Keratinocyte (primary cell): ENCODE measurements around the gene PTPN21. TPM values are rescaled to one million over a fixed set of nuclear protein-coding genes. Genes with fewer than 3 reads are reported as not detected.

Experiments
- DNase-seq: peaks from one replicate; pipeline ENCODE4 v3.0.0-alpha.2; 2011; ENCODE audit warnings: low read depth, missing footprints, low spot score
- FAIRE-seq: peaks from 2 replicates; lab custom pipeline; 2011; peaks lifted over from hg19 to GRCh38; lab: Jason Lieb, UNC
- H2AFZ ChIP-seq: 2 replicates; pipeline ENCODE4 v1.6.0; 2012; ENCODE audit warnings: low read length, control low read depth, inconsistent platforms; ENCODE audit not compliant: control insufficient read depth
- H3K27ac ChIP-seq: 2 replicates; pipeline ENCODE4 v1.5.1; 2011; ENCODE audit warnings: low read length; ENCODE audit not compliant: control insufficient read depth, insufficient read depth
- H3K27me3 ChIP-seq: 3 replicates; pipeline ENCODE4 v1.6.0; 2011; ENCODE audit warnings: low read length; ENCODE audit not compliant: control insufficient read depth, insufficient read depth; ENCODE audit errors: extremely low read depth
- H3K36me3 ChIP-seq, 2 experiments: 2 replicates in 1 of 2; 3 replicates in 1 of 2; pipeline ENCODE4 v1.5.1; 2011; ENCODE audit warnings: low read length in 2 of 2, mild to moderate bottlenecking in 1 of 2; ENCODE audit not compliant: control insufficient read depth in 2 of 2, insufficient read depth in 2 of 2; ENCODE audit errors: extremely low read depth in 1 of 2
- H3K4me1 ChIP-seq: 3 replicates; pipeline ENCODE4 v1.5.1; 2011; ENCODE audit warnings: low read length; ENCODE audit not compliant: control insufficient read depth, insufficient read depth; ENCODE audit errors: extremely low read depth
- H3K4me2 ChIP-seq: 3 replicates; pipeline ENCODE4 v1.6.0; 2011; ENCODE audit warnings: low read depth, low read length; ENCODE audit not compliant: control insufficient read depth, insufficient read depth; ENCODE audit errors: extremely low read depth
- H3K4me3 ChIP-seq, 3 experiments: fragments of 200-600 bp in 1 of 3; sonication (generic) in 1 of 3; 2 replicates in 2 of 3; 3 replicates in 1 of 3; pipeline ENCODE4 v1.5.1; 2011 to 2016; ENCODE audit warnings: low read length in 3 of 3, mild to moderate bottlenecking in 3 of 3, control low read depth in 2 of 3, inconsistent platforms in 1 of 3, low read depth in 1 of 3, mixed read lengths in 1 of 3, mixed run types in 1 of 3, moderate library complexity in 1 of 3; ENCODE audit not compliant: control insufficient read depth in 2 of 3, insufficient read depth in 2 of 3; ENCODE audit errors: extremely low read depth in 1 of 3
- H3K79me2 ChIP-seq: 2 replicates; pipeline ENCODE4 v1.6.0; 2012; ENCODE audit warnings: low read length; ENCODE audit not compliant: control insufficient read depth, insufficient read depth
- H3K9ac ChIP-seq: 3 replicates; pipeline ENCODE4 v1.6.0; 2011; ENCODE audit warnings: low read length; ENCODE audit not compliant: control insufficient read depth, insufficient read depth; ENCODE audit errors: extremely low read depth
- H3K9me1 ChIP-seq: 3 replicates; pipeline ENCODE4 v1.6.0; 2011; ENCODE audit warnings: low read length; ENCODE audit not compliant: control insufficient read depth, insufficient read depth; ENCODE audit errors: extremely low read depth
- H3K9me3 ChIP-seq: 2 replicates; pipeline ENCODE4 v1.5.1; 2012; ENCODE audit warnings: low read depth, low read length; ENCODE audit not compliant: control insufficient read depth
- H4K20me1 ChIP-seq: 3 replicates; pipeline ENCODE4 v1.6.0; 2011; ENCODE audit warnings: low read length; ENCODE audit not compliant: control insufficient read depth, insufficient read depth; ENCODE audit errors: extremely low read depth
- EZH2 ChIP-seq: IDR thresholded peaks from one replicate; pipeline ENCODE4 v1.6.1; 2012; ENCODE audit warnings: inconsistent platforms, mild to moderate bottlenecking, low read length, moderate library complexity
- dilution Hi-C: fragments of 300-500 bp; cut with MboI; formaldehyde crosslinking; loops from one replicate; pipeline ENCODE4 v1.7.0; 2020; ENCODE audit warnings: low sequenced_read_pairs; ENCODE audit not compliant: extremely low pct_ligation_motif_present
- polyA plus RNA-seq, 5 experiments: library from polyadenylated mRNA; depleted of rRNA in 3 of 5; stranded (reverse) in 3 of 5; stranded (forward) in 1 of 5; unstranded in 1 of 5; fragments of >200 nt; gene quantifications; 1 replicate in 1 of 5; 2 replicates in 3 of 5; 3 replicates in 1 of 5; pipeline versions ENCODE4 v1.2.1 to v1.2.3, GENCODE V29; 2011 to 2012; ENCODE audit warnings: missing spikeins in 2 of 5, low read depth in 1 of 5, low replicate concordance in 1 of 5
- TF ChIP-seq, protein P1 (sequence below), 3 experiments: IDR thresholded peaks in 1 of 3; conservative IDR thresholded peaks in 1 of 3; optimal IDR thresholded peaks in 1 of 3; 2 replicates in 2 of 3; 3 replicates in 1 of 3; pipeline versions ENCODE3 to v1.5.1; 2011; ENCODE audit warnings: low read length in 3 of 3, mild to moderate bottlenecking in 3 of 3, moderate library complexity in 2 of 3, control low read depth in 1 of 3, inconsistent platforms in 1 of 3; ENCODE audit not compliant: insufficient read depth in 2 of 3; ENCODE audit errors: extremely low read depth in 1 of 3

PTPN21 gene
- polyA plus RNA-seq, 1 donor (not counting 4 experiments of a cell fraction or from before 2014, with no cell fraction given) = 7.4 TPM

- dilution Hi-C loops = no loop called here
- Histone ChIP-seq H3K4me3 (peak overlapping the region; percentile 68 to 94 (median 77)), H3K27ac (peak overlapping the region; percentile 64), H3K36me3 (peaks cover 0 to 6% of the 10 kb centered on the region in 2 experiments), H4K20me1 (no peaks in the 10 kb centered on the region), H2AFZ (peak overlapping the region; percentile 80), H3K4me1 (peaks cover 18% of the 10 kb centered on the region), H3K79me2 (peaks cover 25% of the 10 kb centered on the region), H3K27me3 (no peaks in the 10 kb centered on the region), H3K9ac (peak overlapping the region; percentile 87), H3K4me2 (peak overlapping the region; percentile 92), H3K9me1 (no peaks in the 10 kb centered on the region), H3K9me3 (no peaks in the 10 kb centered on the region)
- no peak for DNase-seq
- no peak for TF ChIP-seq EZH2
- TF ChIP-seq, protein P1, sequence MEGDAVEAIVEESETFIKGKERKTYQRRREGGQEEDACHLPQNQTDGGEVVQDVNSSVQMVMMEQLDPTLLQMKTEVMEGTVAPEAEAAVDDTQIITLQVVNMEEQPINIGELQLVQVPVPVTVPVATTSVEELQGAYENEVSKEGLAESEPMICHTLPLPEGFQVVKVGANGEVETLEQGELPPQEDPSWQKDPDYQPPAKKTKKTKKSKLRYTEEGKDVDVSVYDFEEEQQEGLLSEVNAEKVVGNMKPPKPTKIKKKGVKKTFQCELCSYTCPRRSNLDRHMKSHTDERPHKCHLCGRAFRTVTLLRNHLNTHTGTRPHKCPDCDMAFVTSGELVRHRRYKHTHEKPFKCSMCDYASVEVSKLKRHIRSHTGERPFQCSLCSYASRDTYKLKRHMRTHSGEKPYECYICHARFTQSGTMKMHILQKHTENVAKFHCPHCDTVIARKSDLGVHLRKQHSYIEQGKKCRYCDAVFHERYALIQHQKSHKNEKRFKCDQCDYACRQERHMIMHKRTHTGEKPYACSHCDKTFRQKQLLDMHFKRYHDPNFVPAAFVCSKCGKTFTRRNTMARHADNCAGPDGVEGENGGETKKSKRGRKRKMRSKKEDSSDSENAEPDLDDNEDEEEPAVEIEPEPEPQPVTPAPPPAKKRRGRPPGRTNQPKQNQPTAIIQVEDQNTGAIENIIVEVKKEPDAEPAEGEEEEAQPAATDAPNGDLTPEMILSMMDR (optimal IDR thresholded peaks at IDR 0.05 in 1 of 3, IDR thresholded peaks at IDR 0.05 in 1 of 3, conservative IDR thresholded peaks at IDR 0.05 in 1 of 3; ENCODE audit: extremely low read depth in 1 of 3, insufficient read depth in 2 of 3, low read length in 3 of 3) = no peak
- FAIRE-seq = no peak
Measured at GRCh38 chr14:88562532-88562830, 7.7 kb upstream of the PTPN21 start.

GRCh38 chr14:88559852-88560251, 5.0 kb upstream of the PTPN21 start:
- no peak for FAIRE-seq
- H2AFZ ChIP-seq = peak overlapping the region; percentile 27

More at GRCh38 chr14:88559852-88560251, 5.0 kb upstream of the PTPN21 start:
- Histone ChIP-seq H3K36me3 (peaks cover 0 to 6% of the 10 kb centered on the region in 2 experiments), H3K27ac (no peak overlapping the region), H3K9me1 (no peaks in the 10 kb centered on the region), H4K20me1 (no peaks in the 10 kb centered on the region), H3K4me3 (no peak overlapping the region), H3K4me1 (peaks cover 18% of the 10 kb centered on the region), H3K4me2 (no peak overlapping the region), H3K9ac (no peak overlapping the region), H3K27me3 (no peaks in the 10 kb centered on the region), H3K9me3 (no peaks in the 10 kb centered on the region), H3K79me2 (peaks cover 20% of the 10 kb centered on the region)
- TF ChIP-seq, protein P1 (optimal IDR thresholded peaks at IDR 0.05 in 1 of 3, IDR thresholded peaks at IDR 0.05 in 1 of 3, conservative IDR thresholded peaks at IDR 0.05 in 1 of 3; ENCODE audit: extremely low read depth in 1 of 3, insufficient read depth in 2 of 3, low read length in 3 of 3) = peak; percentile 5 to 35 (median 11)
- TF ChIP-seq EZH2 = no peak
- no peak for DNase-seq
- dilution Hi-C loops = no loop called here
